Smooth muscle cell (in vitro differentiated cells): ENCODE measurements around the gene ZNF414. TPM values are rescaled to one million over a fixed set of nuclear protein-coding genes. Genes with fewer than 3 reads are reported as not detected.

Source experiments
- DNase-seq: peaks from one replicate; lab custom pipeline; 2025; ENCODE audit not compliant: unreplicated experiment; lab: John Stamatoyannopoulos, UW
- H2AFZ ChIP-seq: fragments of 200-600 bp; sonication (generic); 2 replicates; pipeline ENCODE4 v1.6.0; 2016; ENCODE audit warnings: antibody characterized with exemption, low read depth, mild to moderate bottlenecking
- H3F3A ChIP-seq: fragments of 200-600 bp; sonication (generic); 2 replicates; pipeline ENCODE4 v1.6.0; 2017; ENCODE audit warnings: antibody characterized with exemption, low read depth
- H3K27ac ChIP-seq: fragments of 200-600 bp; sonication (generic); 2 replicates; pipeline ENCODE4 v1.5.1; 2016; ENCODE audit warnings: low read depth, mild to moderate bottlenecking
- H3K27me3 ChIP-seq: fragments of 200-600 bp; sonication (generic); 2 replicates; pipeline ENCODE4 v1.6.1; 2016; ENCODE audit warnings: low read depth, mild to moderate bottlenecking
- H3K36me3 ChIP-seq: fragments of 200-600 bp; sonication (generic); 2 replicates; pipeline ENCODE4 v1.5.1; 2016; ENCODE audit warnings: low read depth
- H3K4me1 ChIP-seq: fragments of 200-600 bp; sonication (generic); 2 replicates; pipeline ENCODE4 v1.5.1; 2016; ENCODE audit warnings: low read depth
- H3K4me2 ChIP-seq: fragments of 200-600 bp; sonication (generic); 2 replicates; pipeline ENCODE4 v1.6.0; 2016; ENCODE audit warnings: mild to moderate bottlenecking
- H3K4me3 ChIP-seq: fragments of 200-600 bp; sonication (generic); 2 replicates; pipeline ENCODE4 v1.5.1; 2016; ENCODE audit warnings: mild to moderate bottlenecking
- H3K79me2 ChIP-seq: fragments of 200-600 bp; sonication (generic); 2 replicates; pipeline ENCODE4 v1.6.0; 2016; ENCODE audit warnings: low read depth, mild to moderate bottlenecking
- H3K9ac ChIP-seq: fragments of 200-600 bp; sonication (generic); 2 replicates; pipeline ENCODE4 v1.6.0; 2016; ENCODE audit warnings: low read depth
- H3K9me3 ChIP-seq: fragments of 200-600 bp; sonication (generic); replicated peaks from 2 replicates; pipeline ENCODE4 v1.5.1; 2016; ENCODE audit warnings: low read depth
- H4K20me1 ChIP-seq: fragments of 200-600 bp; sonication (generic); 2 replicates; pipeline ENCODE4 v1.6.0; 2016; ENCODE audit warnings: low read depth
- WGBS: methylation state at CpG from one replicate; pipeline ENCODE4 v1.1.7; 2016; ENCODE audit warnings: low lambda C conversion rate; 5-methylcytosine and 5-hydroxymethylcytosine counted together
- polyA plus RNA-seq: library from polyadenylated mRNA; unstranded; fragments of >200 nt; fragmentation: Nextera tagmentation; extraction: Ambion mirVana; gene quantifications from 2 replicates; pipeline ENCODE4 v1.2.1, GENCODE V29; 2016
- total RNA-seq: library from RNA; depleted of rRNA; stranded (reverse); fragments of >200 nt; gene quantifications from 2 replicates; pipeline ENCODE4 v1.2.3, GENCODE V29; 2014
- TF ChIP-seq, protein P1 (sequence below): fragments of 200-600 bp; sonication (generic); IDR thresholded peaks from 2 replicates; pipeline ENCODE4 v1.5.1; 2017; ENCODE audit warnings: borderline replicate concordance, mild to moderate bottlenecking, antibody characterized with exemption; ENCODE audit not compliant: insufficient read depth, poor library complexity, severe bottlenecking

Gene ZNF414
- total and polyA plus RNA-seq, 2 experiments from 2014 or later, result 10.2 to 33.0 TPM

DNA sequence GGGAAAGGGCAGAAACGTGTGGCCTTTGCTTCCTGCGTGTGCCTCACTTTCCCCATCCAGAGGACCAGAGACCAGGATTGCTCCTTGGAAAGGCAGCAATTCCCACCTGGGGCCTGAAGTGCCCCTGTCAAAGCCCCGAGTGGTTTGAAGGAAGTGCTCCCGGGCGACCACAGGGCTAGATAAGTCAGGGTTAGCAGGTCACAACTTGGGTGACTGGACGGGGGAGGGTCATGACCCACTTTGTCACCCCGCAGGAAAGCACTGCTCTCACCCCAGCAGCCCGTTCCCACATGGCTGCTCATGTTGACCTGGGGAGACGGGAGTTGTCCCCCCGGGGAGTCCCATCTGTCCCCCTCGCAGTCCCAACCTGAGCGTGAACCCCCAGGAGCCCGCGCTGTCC lies 12.0 kb downstream of the ZNF414 start:
- no peak for DNase-seq
- H3K36me3 ChIP-seq, result no peaks in the 10 kb centered on the region
- no peaks in the 10 kb centered on the region for H3K27me3 ChIP-seq
- H2AFZ ChIP-seq, result no peak overlapping the region
- no peak overlapping the region for H3K9ac ChIP-seq
- H3K27ac ChIP-seq, result no peak overlapping the region
- no peak overlapping the region for H3K4me3 ChIP-seq
- no peak overlapping the region for H3K4me2 ChIP-seq
- H4K20me1 ChIP-seq, result no peaks in the 10 kb centered on the region
- peaks cover 23% of the 10 kb centered on the region for H3K4me1 ChIP-seq
- peaks cover 8% of the 10 kb centered on the region for H3F3A ChIP-seq
- no peaks in the 10 kb centered on the region for H3K9me3 ChIP-seq
- H3K79me2 ChIP-seq, result no peaks in the 10 kb centered on the region
- TF ChIP-seq, protein P1, sequence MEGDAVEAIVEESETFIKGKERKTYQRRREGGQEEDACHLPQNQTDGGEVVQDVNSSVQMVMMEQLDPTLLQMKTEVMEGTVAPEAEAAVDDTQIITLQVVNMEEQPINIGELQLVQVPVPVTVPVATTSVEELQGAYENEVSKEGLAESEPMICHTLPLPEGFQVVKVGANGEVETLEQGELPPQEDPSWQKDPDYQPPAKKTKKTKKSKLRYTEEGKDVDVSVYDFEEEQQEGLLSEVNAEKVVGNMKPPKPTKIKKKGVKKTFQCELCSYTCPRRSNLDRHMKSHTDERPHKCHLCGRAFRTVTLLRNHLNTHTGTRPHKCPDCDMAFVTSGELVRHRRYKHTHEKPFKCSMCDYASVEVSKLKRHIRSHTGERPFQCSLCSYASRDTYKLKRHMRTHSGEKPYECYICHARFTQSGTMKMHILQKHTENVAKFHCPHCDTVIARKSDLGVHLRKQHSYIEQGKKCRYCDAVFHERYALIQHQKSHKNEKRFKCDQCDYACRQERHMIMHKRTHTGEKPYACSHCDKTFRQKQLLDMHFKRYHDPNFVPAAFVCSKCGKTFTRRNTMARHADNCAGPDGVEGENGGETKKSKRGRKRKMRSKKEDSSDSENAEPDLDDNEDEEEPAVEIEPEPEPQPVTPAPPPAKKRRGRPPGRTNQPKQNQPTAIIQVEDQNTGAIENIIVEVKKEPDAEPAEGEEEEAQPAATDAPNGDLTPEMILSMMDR, result no peak
- 87% methylated on average over 14 of the region's 14 CpGs for WGBS

DNA sequence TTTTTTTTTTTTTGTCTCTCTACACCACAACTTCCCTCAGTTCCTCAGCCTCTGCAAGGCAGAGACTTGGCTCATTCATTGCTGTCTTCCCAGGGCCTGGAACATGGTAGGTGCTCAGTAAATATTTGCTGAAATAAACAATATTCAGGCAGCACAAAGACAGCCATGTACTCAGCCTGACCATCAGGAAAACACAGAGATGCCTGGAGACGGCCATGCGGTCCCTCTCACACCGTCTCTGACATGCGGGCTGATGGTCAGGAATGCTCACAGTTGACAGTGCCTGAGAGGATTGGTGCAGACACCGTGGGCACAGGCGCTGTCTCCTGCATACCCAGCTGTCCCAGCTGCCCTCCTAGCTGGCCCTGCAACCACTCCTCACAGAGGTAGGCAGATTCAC lies 12.5 kb downstream of the ZNF414 start:
- no peaks in the 10 kb centered on the region for H3K9me3 ChIP-seq
- no peak overlapping the region for H2AFZ ChIP-seq
- no peak for DNase-seq
- no peak overlapping the region for H3K4me2 ChIP-seq
- no peaks in the 10 kb centered on the region for H3K36me3 ChIP-seq
- H3K27me3 ChIP-seq, result no peaks in the 10 kb centered on the region
- H3F3A ChIP-seq, result peaks cover 4% of the 10 kb centered on the region
- peaks cover 23% of the 10 kb centered on the region for H3K4me1 ChIP-seq
- WGBS, result 88% methylated on average over 6 of the region's 6 CpGs
- no peak overlapping the region for H3K27ac ChIP-seq
- H3K4me3 ChIP-seq, result no peak overlapping the region
- TF ChIP-seq, protein P1, result no peak
- no peak overlapping the region for H3K9ac ChIP-seq
- no peaks in the 10 kb centered on the region for H3K79me2 ChIP-seq
- H4K20me1 ChIP-seq, result no peaks in the 10 kb centered on the region

DNA sequence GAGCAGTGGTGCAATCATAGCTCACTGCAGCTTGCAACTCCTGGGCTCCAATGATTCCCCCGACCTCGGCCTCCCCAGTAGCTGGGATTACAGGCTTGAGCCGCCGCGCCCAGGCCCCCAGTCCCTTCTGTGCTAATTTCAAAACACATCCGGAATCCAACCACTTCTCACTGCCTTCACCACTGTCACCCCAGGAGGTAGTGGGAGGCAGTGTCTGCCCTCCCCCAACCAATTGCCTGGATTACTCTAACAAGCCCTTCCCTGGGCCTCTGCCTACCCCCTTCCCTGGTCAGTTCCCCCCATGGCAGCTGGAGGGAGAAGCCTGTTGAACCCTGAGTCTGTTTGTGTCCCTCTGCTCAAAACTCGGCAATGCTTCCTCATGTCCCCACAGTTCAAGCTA lies 13.8 kb downstream of the ZNF414 start:
- 60% methylated on average over 7 of the region's 7 CpGs for WGBS
- H3K4me2 ChIP-seq, result no peak overlapping the region
- no peaks in the 10 kb centered on the region for H3K79me2 ChIP-seq
- TF ChIP-seq, protein P1, result no peak
- DNase-seq, result no peak
- no peaks in the 10 kb centered on the region for H3K9me3 ChIP-seq
- no peak overlapping the region for H2AFZ ChIP-seq
- no peaks in the 10 kb centered on the region for H3K36me3 ChIP-seq
- H3F3A ChIP-seq, result no peaks in the 10 kb centered on the region
- H3K9ac ChIP-seq, result no peak overlapping the region
- no peaks in the 10 kb centered on the region for H3K27me3 ChIP-seq
- H3K27ac ChIP-seq, result no peak overlapping the region
- no peak overlapping the region for H3K4me3 ChIP-seq
- peaks cover 11% of the 10 kb centered on the region for H3K4me1 ChIP-seq
- H4K20me1 ChIP-seq, result no peaks in the 10 kb centered on the region

DNA sequence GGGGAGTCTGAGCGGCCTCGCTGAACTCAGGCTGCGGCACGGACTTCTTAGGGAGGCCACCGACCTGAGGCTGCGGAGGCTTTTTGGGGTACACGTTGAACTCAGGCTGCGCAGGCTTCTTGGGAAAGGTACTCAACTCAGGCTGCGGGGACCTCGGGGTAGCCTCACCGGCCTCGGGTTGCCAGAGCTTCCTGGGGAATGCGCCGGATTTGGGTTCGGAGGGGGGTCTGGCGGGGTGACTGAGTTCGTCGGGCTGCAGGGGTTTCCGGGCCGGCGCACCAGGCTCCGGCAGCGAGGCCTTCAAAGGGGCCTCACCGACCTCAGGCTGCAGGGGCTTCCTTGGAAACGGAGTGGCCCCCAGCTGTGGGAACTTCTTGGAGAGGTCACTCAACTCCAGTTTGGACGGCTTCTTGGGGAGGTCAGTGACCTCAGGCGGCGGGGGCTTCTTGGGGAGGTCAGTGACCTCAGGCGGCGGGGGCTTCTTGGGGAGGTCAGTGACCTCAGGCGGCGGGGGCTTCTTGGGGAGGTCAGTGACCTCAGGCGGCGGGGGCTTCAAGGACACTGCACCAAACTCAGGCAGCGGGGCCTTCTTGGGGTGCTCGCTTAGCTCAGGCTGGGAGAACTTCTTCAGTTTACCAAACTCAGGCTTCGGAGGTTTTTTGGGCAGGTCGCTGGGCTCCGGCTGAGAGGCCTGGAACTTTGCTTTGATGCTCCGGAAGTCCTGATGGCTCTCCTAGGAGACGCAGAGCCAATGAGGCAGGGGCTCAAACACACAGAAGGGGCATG lies 14.7 kb downstream of the ZNF414 start:
- no peaks in the 10 kb centered on the region for H3K27me3 ChIP-seq
- H3K27ac ChIP-seq, result no peak overlapping the region
- H3K79me2 ChIP-seq, result no peaks in the 10 kb centered on the region
- H3K4me1 ChIP-seq, result peaks cover 11% of the 10 kb centered on the region
- no peak overlapping the region for H3K9ac ChIP-seq
- no peak for DNase-seq
- H3K4me3 ChIP-seq, result no peak overlapping the region
- no peaks in the 10 kb centered on the region for H4K20me1 ChIP-seq
- WGBS, result 94% methylated on average over 41 of the region's 41 CpGs
- no peak overlapping the region for H3K4me2 ChIP-seq
- no peaks in the 10 kb centered on the region for H3K36me3 ChIP-seq
- H2AFZ ChIP-seq, result no peak overlapping the region
- TF ChIP-seq, protein P1, result no peak
- H3K9me3 ChIP-seq, result no peaks in the 10 kb centered on the region
- H3F3A ChIP-seq, result no peaks in the 10 kb centered on the region
